Ascending aorta (tissue), 2 donors: ENCODE results near the gene MPIG6B. TPM values are rescaled to one million over a fixed set of nuclear protein-coding genes. Genes with fewer than 3 reads are reported as not detected.

Experiments used
- DNase-seq, 2 donors: peaks; one replicate each; pipeline ENCODE4 v3.0.0-alpha.2; 2019; ENCODE audit warnings: low spot score in 2 of 2
- H3K27ac ChIP-seq, 2 donors: fragments of 200-600 bp; sonication (generic); one replicate each; pipeline ENCODE4 v1.5.1; 2016 to 2017; ENCODE audit warnings: mild to moderate bottlenecking in 1 of 2
- H3K27me3 ChIP-seq: fragments of 200-600 bp; sonication (generic); one replicate; pipeline ENCODE4 v1.5.1; 2017
- H3K36me3 ChIP-seq, 2 donors: fragments of 200-600 bp; sonication (generic); one replicate each; pipeline ENCODE4 v1.5.1; 2016
- H3K4me1 ChIP-seq, 2 donors: fragments of 200-600 bp; sonication (generic); one replicate each; pipeline ENCODE4 v1.5.1; 2016 to 2017; ENCODE audit warnings: mild to moderate bottlenecking in 1 of 2
- H3K4me3 ChIP-seq, 2 donors: fragments of 200-600 bp; sonication (generic); one replicate each; pipeline ENCODE4 v1.5.1; 2016 to 2017; ENCODE audit warnings: mild to moderate bottlenecking in 1 of 2
- H3K9me3 ChIP-seq, 2 donors: fragments of 200-600 bp; sonication (generic); one replicate each; pipeline ENCODE4 v1.5.1; 2016
- CTCF ChIP-seq, 3 experiments: fragments of 200-600 bp in 2 of 3; fragments of 450-650 bp in 1 of 3; sonication (generic) in 2 of 3; IDR thresholded peaks; one replicate each; pipeline ENCODE4 v1.5.1; 2016 to 2019; ENCODE audit warnings: antibody characterized with exemption in 3 of 3, mild to moderate bottlenecking in 1 of 3, moderate library complexity in 1 of 3
- intact Hi-C: fragments of 100-400 bp; cut with DNase I; formaldehyde crosslinking; loops from one replicate; pipeline ENCODE4 v1.15.1; 2023
- total RNA-seq: library from RNA; depleted of rRNA; stranded (reverse); fragments of >200 nt; gene quantifications from one replicate; pipeline ENCODE4 v1.1.0, GENCODE V29; 2016

The MPIG6B gene
- total RNA-seq, 1 donor from 2014 or later = not detected

GRCh38 chr6:31689249-31690110 is 33.7 kb upstream of the MPIG6B start:
- intact Hi-C loops = no loop called here
- no peak for DNase-seq
- Histone ChIP-seq H3K27ac (no peak overlapping the region), H3K36me3 (peaks cover 63 to 81% of the 10 kb centered on the region in 2 donors), H3K4me1 (no peaks in the 10 kb centered on the region), H3K9me3 (no peaks in the 10 kb centered on the region), H3K4me3 (no peak overlapping the region), H3K27me3 (no peaks in the 10 kb centered on the region)
- TF ChIP-seq CTCF (IDR thresholded peaks at IDR 0.05) = peak in 1 of 3 experiments; percentile 14

DNA sequence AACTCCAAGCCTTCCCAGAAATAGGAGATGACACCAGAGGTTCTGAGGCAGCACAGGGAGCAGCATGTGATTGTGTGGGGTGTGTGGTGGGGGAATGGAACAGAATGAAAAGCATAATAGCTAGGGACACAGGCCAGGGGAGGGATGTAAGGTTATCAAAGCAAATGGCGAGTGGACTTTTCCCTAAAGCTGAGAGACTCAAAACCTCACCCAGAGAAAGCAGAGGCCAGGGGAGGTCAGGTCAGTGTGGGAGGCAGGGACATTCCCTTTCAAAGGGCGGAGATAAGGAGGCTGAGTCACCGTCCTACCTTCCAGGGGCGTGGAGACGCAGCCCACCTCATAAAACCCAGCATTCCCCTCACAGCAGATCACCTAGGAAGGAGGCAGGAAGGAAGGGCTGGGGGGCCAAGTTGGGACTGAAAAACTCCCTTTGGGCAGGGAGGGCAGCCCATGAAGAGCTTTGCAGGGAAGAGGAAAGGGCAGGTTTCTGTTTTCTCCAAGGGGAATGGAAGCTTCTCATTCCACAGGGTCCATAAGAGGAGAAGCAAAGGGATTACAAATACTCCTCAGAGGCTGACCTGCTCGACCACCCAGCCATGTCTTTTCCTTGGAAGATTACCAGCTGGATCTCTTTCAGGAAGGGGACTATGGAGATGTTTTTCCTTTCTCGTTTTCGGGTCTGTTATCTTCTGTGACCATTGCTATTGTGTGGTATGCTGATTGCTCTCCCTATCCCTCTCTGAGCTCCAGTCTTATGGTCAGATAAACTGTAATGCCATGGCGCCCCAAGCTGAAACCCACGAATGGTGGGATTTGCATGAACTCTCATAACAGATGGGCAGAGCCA is 32.7 kb upstream of the MPIG6B start:
- no peak for DNase-seq
- intact Hi-C loops = no loop called here
- no peak overlapping the region for H3K27ac ChIP-seq

GRCh38 chr6:31691078-31691463 is 32.1 kb upstream of the MPIG6B start:
- peaks cover 77 to 97% of the 10 kb centered on the region in 2 donors for H3K36me3 ChIP-seq
- no peak for TF ChIP-seq CTCF (IDR thresholded peaks at IDR 0.05)
- intact Hi-C loops = no loop called here

More for the DNA sequence above, 32.7 kb upstream of the MPIG6B start:
- Histone ChIP-seq H3K9me3 (no peaks in the 10 kb centered on the region), H3K4me3 (no peak overlapping the region), H3K36me3 (peaks cover 71 to 91% of the 10 kb centered on the region in 2 donors), H3K27me3 (no peaks in the 10 kb centered on the region), H3K4me1 (no peaks in the 10 kb centered on the region)
- TF ChIP-seq CTCF (IDR thresholded peaks at IDR 0.05) = no peak

GRCh38 chr6:31691564-31692108 is 31.5 kb upstream of the MPIG6B start:
- Histone ChIP-seq H3K9me3 (no peaks in the 10 kb centered on the region), H3K27me3 (no peaks in the 10 kb centered on the region), H3K4me1 (no peaks in the 10 kb centered on the region), H3K4me3 (no peak overlapping the region), H3K36me3 (peaks cover 83 to 97% of the 10 kb centered on the region in 2 donors), H3K27ac (no peak overlapping the region)
- DNase-seq = no peak
- no peak for TF ChIP-seq CTCF (IDR thresholded peaks at IDR 0.05)
- intact Hi-C loops = no loop called here

More at GRCh38 chr6:31691078-31691463, 32.1 kb upstream of the MPIG6B start:
- no peak overlapping the region for H3K27ac ChIP-seq
- H3K4me1 ChIP-seq = no peaks in the 10 kb centered on the region
- no peaks in the 10 kb centered on the region for H3K27me3 ChIP-seq
- H3K4me3 ChIP-seq = no peak overlapping the region
- H3K9me3 ChIP-seq = no peaks in the 10 kb centered on the region
- no peak for DNase-seq

DNA sequence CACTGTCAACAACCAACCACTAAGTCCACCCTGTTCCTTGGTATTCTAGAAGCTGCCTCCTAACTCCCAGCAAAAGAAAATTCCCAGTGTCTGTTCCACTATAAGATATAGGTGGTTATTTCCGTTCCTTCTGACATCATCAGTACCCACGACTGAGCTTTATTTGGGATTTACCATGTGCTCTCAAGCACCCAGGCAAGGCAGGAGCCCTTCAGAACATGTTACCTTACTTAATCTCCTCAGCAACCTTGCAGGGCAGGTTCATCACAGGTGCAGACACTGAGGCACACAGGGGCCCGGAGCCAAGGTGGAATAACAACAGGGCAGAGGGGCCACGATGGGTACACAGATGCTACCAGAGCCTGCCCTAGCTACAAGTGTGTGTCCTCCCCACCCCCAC is 30.8 kb upstream of the MPIG6B start:
- Histone ChIP-seq H3K4me3 (no peak overlapping the region), H3K27me3 (no peaks in the 10 kb centered on the region), H3K27ac (no peak overlapping the region), H3K4me1 (no peaks in the 10 kb centered on the region), H3K9me3 (no peaks in the 10 kb centered on the region), H3K36me3 (peaks cover 82 to 94% of the 10 kb centered on the region in 2 donors)
- TF ChIP-seq CTCF (IDR thresholded peaks at IDR 0.05) = no peak
- intact Hi-C loops = no loop called here
- DNase-seq = no peak
